ENCODE measurements around the gene CAPN8.

CAPN8 gene

DNA sequence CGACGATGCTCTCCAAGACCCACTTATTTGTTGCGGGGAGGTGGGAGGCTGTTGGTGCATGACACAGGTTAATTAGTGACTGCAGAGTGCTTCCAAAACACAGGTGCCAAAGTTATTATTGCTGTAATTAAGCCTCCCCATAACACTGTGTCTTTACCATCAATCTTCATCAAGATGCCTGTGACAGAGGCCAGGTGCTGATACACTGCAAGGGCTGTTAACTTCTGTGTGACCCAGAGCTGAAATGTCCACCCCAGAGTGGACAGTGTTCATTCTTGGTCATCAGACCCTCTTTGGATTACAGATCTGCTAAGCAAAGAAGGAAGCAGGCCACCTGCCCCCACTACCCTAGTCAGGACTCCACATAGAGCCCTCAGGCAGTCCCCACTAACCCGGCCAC, 55.5 kb downstream of the CAPN8 start:
- DNase-seq, result no peak

DNA sequence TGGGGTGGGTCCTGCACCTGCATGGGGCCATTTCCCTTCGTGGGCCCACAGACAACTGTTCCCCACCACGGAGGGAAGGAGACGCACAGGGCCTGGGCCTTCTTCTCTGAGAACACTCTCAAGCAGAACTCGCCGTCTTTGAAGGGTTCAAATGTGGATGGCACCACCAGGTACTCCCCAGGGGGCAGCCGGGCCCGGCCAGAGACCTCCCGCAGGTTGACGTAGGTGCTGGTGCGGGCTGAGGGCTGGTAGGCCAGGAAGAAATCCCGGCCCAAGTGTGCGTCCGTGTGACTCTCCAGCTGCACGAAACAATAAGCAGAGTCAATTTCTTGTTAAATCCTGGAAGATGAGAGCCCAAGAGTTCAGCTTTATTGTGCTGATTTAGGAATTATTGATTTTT, 56.4 kb downstream of the CAPN8 start:
- no peak for DNase-seq

DNA sequence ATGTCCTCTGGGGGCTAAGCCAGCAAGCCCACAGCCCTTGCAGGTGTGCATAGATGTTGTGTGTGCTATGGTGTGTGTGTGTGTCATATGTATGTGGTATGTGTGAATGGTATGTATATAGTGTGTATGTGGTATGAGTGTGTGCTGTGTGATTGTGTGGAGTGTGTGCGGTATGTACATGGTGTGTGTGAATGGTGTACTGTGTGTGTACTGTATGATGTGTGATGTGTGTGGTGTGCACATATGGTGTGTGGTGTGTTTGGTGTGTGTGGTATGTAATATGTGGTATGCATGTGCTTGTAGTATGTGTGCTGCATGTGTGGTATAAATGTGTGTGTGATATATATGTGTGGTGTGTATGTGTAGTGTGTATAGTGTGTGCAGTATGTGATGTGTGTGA, 107.0 kb downstream of the CAPN8 start:
- DNase-seq, result no peak

DNA sequence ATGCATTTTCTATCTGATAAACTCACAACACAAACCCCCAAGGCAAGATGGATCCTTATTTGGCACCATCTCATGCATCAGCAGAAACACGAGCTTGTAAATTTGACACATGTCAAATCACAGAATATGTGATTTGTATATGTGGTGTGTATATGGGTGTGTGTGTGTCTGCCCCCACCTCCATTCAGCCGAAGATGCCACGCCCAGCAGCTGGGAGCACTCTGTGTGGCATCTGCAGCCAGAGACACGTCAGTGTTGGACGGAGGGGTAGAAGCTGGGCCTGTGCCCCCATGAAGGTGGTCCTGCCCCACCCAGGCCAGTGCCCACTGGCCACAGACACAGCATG, 108.4 kb downstream of the CAPN8 start:
- no peak for DNase-seq

DNA sequence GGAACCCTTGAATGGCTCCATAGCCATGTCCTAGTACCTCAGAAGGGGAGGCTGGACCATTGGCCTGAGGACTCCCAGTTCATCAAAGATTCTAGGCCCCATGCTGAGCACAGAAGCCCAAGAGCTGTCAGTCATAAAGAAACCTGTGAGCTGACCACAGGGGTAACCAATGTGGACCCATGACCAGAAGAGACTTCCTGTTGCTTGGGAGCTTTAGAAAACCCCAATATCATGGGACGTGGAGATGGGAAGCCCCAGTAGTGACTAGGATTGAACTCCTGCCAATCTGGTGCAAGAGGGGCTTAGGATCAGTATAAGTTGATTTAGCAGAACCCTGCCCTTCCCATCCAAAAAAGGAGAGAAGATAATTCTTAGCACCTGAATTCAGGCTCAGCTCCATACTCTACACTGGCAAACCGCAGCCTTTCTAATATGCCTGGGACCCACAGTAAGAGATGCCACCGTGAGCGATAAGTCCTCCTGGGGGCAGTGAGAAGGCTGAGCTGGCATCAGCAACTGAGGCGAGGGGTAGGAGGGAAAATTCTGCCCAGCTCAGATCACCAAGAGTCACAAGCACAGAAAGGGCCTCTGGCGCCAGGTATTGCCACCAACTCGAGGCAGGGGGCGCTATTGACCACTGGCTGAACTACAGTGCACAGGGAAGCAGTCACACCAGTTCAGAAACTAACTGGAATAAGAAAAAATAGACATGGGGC, 108.9 kb downstream of the CAPN8 start:
- DNase-seq, result peak; percentile 7

DNA sequence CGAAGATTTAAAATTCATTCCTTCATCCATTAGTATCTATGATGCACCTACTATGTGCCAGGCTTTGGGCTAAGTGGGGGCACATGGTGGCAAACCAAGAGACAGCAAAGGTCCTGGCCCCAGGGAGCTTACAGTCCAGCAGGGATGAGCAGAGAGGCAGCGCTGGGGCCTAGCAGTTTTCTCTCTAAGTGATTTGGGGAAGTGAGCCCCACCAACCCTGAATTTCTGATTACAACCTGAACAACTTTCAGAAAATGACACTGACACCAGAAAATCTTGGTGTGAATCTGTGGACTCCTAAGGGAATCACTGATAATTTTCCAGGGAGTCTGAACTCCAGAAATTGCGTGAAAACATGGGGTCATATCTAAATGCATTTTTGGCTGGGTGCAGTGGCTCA, 111.5 kb downstream of the CAPN8 start:
- DNase-seq, result no peak

DNA sequence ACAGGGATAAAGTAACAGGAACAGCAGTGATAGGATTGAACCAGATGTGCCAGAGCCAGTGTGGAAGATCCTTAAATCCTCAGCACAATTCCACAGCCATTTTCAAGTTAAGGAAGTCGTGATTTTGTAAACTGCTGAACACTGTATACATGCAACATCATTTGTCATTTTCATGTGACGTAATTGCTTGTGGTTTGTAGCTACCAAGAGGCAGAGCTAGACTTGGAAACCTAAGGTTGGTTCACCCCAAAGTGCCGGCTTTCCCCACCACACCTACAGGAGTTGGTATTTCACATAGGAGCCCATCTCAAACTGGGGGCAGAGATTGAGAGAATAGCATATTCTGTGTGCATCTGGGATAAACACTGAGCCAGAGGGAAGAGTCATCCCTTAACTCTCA, 113.9 kb downstream of the CAPN8 start:
- DNase-seq, result no peak

DNA sequence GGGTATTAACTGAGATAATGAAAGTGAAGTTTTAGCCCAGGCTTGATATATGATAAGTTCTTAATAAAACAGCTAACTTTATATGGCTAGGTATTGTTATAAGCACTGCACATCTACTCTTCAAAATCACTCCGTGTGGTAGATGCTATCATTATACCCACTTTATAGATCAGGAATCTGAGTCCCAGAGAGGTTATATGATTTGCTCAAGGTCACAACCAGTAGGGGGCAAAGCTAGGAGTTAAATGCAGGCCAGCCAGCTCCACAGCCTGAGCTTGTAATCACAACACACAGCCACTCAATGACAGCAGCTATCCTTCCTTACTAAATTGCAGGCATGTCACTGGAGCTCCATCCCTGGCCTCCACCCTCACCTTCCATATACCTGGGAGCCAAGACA, 115.8 kb downstream of the CAPN8 start:
- DNase-seq, result no peak

DNA sequence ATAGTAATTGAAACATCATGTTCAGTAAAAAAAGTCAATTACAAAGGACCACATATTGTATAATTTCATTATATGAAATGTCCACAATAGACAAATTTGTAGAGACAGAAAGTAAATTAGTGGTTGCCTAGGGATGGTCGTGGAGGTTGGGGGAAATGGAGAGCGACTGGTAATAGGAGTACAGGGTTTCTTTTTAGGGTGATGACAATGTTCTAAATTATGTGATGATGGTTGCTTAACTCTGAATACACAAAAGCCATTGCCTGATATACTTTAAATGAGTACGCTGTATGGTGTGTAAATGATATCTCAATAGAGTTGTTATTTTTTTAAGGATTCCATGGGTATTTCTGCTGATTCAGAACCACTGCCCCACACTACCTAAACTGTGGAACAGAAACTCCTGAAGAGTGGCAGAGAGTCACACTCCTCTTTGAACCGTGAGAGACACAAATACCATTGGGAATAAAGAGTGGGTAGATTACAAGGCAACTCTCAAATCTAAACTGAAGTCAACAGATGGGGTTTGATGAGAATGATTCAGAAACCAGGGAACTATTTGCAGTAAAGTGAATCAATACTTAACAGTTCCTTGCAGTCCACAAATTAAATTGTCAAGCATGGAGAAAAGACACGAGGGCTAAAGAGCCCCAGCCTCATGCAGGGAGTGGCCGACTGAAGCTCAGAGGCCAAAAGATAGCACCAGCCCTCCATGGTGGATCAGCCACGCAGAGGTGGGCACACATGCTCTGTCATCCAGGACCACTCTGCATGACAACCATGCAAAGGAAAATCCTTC, 118.0 kb downstream of the CAPN8 start:
- DNase-seq, result no peak

DNA sequence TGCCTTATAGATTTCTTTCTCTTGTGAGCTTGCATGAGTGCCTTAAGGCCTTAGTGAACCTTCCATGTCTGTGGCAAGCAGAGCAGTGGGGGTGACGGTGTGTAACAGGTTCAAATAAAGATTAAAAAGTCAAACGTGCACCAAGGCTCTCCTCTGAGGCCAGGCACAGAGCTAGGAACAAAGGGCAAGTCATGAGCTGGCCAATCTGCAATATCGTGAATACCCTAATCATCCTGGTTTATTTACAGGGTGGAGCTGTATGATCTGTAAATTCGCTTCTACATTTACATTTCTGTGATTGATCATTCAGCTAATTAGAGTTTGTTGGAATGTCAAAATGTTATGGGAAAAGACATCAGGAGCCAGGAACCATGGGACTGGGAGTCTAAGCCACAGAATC, 120.2 kb downstream of the CAPN8 start:
- DNase-seq, result no peak

DNA sequence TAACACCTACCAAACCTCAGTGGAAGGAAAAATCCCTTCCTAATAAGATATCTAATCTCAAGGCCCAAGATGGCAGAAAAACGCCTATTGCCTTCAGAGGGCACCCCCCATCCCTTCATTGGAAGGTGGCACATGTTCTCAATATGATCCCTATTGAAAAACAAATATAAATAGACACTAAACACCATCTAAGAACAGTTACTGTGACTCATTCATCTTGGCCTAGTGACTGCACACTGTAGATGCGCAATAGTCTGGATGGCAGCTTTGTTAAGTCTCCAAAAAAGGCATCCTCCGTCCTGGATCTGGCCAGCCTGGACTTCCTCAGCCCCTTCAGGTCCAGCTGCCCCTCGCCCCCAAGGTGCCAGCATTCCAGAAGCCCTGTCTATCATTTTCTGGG, 121.9 kb downstream of the CAPN8 start:
- no peak for DNase-seq

DNA sequence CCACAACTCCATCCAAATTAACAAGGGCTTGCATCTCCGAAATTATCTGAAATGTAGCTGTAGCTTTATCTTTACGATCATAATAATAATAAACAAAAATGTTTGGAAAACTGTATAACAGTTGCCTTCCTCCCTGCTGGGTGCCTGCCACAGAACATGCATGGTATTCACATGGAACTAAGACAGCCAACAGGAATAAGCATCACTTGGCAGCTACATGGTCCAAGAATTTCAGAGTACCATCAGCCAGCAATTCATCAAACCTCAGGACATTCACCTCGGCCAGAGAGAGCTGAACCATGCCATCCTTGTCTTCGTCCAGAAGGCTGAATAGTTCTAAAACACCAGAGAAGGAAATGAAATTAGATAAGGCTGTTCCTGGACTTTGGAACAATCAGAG, 122.7 kb downstream of the CAPN8 start:
- DNase-seq, result no peak

DNA sequence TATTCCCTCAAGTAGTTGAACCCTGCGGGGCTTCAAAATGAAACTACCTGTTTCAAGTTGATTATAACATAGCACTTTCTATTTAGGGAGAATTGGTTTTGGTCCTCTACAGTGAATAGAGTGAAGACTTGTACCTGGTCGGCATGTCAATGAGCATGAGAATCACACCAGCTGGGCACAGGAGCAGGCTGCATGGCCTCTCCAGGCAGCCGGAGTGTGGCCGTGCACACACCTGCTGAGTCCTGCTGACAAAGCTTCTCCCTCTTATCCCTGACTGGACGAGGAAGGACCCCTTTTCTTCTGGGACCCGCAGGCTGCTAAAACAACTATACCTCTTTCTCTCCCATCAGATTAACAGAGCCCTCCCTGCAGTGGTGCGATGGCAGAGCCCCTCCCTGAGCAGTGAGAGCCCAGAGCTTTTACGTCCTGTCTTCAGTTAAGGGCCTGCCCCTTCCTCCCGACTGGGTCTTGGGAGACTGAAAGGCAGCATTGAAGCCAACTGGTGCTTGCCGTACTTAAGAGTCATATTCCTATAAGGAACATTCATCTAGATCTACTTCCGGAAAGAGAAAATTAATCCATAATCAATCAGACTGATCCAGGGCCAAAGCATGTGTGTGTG, 124.9 kb downstream of the CAPN8 start:
- no peak for DNase-seq

DNA sequence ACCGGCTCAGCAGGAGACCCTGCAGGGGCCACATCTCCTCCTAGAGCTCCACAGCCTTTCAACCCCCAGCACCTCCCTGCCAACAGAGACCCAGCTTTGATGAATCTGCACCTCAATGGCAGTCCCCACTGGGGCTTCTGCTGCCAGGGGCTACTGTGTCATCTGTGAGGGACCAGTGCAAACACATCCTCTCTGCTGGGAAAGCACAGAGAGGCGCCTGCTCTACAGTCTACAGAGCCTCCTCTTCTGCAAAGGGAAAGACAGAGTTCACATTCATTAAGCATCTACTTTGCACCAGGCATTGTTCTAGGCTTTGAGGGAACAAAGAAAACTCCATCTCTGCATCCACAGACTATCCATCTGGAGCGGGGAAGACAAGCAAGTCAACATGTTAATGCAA, 125.8 kb downstream of the CAPN8 start:
- no peak for DNase-seq

DNA sequence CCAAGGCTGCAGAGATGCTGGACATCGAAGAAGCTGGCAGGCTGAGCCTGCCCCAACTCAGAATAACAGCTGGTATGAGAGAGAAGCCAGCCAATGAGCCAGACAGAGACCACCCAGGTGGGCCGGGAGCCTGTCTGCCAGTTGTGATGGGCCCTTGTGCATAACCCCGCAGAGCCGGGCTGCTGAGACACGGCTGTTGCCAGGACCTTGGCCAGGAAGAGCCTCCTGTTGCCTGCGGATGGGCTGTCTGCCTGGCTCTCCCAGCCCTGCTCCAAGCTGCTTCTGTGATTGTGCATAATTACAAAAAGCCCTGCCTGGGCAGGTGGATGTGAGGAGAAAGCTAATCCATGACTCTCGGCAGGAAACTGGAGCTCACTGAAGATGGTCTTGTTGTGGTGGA, 126.5 kb downstream of the CAPN8 start:
- no peak for DNase-seq

DNA sequence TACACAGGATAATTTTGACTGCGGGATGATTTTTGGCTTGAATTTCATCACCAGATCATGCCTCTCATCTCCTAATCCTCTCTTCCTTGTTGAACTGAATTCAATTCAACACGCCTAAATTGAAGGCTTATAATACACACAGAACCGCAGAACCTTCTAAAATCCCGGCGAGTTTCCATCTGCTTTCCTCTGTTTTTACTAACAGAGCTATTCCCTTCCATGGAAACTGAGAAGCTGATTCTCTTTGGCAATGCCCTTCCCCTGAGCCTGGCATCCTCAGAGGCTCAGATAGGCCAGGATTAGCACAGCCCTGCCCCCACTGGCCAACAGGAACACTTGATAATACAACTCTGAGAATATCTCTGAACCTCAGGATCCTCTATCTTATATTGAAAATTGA, 130.2 kb downstream of the CAPN8 start:
- DNase-seq, result no peak

DNA sequence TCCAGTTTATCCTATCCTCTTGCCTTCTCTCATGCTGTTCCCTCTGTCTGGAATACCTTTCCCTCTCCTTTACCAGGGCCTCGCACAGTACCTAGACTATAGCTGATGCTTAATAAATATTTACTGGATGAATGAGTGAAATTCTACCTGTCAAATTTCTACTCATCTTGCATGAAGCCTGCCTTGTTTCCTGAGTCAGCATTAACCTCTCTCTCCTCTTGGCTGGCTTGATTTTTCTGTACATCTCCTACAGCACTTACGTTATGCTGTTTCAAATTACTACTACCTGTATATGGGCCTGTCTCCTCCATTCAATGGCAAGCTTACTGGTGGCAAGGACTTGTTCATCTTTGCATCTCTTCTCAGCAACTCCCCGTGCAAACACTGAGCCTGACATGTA, 130.8 kb downstream of the CAPN8 start:
- DNase-seq, result no peak

DNA sequence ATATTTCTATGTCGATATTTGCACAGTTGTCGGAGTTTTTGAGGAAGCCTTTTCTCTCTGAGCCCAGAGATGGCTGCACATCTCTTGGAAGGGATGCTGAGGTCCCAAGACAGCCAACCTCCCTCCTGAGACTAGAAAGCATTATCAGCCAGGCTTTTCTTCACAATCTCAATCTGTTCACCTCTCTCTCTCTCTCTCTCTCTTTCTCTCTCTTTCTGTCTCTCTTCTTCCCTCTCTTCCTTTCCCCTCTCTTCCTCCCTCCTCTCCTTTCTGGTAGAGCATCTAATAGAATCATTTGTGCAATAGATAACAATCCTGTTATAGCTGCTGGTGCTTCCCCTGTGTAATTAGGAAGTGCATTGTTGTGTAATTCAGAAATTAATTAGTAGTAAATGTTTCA, 131.8 kb downstream of the CAPN8 start:
- no peak for DNase-seq

DNA sequence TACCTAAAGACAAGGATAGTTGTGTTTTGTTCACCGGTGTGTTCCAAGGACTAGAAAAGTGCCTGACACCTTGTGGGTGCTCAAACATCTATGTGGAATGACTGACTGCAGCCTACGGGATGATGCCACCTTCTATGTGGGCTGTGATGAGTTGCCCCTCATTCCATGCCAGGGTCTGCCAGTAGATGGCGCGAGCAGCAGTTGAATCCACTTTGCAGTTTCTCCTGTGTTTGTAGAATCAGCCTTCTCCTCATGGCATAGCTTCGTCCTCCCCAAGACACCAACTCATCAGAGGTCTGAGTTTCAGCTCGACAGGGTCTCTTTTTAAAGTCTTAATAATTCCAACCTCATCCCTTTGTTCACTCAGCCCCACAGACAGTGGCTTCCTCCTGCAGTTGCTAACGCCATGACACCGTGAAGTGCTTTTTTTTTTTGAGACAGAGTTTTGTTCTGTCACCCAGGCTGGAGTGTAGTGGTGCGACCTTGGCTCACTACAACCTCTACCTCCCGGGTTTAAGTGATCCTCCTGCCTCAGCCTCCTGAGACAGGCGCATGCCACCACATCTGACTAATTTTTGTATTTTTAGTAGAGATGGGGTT, 133.7 kb downstream of the CAPN8 start:
- DNase-seq, result peak; percentile 45

DNA sequence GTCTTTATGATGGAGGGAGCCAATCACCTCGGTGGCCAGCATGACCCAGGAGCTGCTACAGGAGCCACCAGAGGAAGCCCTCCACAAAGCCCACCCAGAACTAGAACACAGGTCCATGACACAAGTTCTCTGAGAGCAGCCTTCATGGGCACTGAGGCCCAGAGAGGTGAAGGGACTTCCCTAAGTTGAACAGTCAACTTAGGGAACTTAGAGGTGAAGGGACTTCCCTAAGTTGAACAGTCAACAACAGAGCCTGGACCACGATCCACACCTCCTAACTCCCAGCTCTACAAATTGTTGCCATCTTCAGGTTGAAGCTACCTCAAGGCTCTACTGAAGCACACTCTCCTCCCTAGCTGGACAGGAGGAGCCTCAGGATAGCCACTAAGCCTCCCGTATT, 139.5 kb downstream of the CAPN8 start:
- DNase-seq, result no peak

DNA sequence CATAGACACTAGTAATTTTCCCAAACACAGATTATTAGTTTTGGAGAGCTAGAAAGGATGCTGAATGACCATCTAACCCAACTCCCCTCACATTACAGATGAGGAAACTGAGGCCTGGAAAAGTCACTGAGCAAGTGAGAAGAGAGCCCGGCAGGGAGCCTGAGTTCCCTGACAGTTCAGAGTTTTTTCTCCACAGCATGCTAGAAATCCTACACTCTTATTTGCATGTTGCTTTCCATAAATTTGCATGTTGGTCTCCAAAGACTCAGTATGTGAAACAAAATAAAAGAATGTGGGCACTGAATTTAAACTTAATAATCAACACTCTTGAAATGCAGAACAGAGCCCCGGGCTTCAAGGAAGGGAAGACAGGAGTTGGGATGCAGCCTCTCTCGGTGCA, 140.0 kb downstream of the CAPN8 start:
- DNase-seq, result no peak

DNA sequence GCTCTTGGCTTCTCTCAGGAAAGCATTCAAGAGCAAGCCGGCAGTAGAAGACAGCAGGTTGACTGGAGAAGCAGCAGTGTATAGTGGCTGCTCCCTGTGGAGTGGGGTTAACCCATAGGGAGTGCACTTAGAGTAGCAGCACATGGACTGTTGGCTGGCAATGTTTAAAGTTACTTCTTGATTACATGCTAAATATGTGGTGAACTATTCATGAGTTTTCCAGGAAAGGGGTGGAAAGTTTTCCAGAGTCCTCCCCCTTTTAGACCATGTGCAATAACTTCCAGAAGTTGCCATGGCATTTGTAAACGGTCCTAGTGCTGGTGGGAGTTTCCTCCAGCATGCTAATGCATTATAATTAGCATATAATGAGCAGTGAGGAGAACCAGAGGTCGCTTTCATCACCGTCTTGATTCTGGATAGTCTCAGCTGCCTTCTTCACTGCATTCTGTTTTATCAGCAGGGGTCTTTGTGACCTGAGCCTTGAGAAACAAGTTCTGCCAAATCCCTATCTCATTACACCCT, 140.5 kb downstream of the CAPN8 start:
- no peak for DNase-seq

DNA sequence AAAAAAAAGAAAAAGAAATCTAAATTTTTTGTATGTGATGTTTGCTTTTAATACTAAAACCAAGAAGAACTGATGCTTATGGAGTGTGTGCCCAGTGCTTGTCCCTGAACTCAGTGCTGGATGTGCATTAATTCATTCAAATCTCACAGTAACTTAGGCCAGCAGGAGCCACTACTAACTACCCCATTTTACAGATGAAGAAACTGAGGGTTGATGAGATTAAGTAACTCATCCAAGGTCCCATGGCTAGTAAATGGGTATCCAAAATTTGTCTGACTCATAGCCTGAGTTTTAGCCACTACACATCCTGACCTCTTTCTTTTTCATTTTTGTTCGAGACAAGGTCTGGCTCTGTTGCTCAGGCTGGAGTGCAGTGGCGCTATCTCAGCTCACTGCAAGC, 144.4 kb downstream of the CAPN8 start:
- DNase-seq, result no peak

DNA sequence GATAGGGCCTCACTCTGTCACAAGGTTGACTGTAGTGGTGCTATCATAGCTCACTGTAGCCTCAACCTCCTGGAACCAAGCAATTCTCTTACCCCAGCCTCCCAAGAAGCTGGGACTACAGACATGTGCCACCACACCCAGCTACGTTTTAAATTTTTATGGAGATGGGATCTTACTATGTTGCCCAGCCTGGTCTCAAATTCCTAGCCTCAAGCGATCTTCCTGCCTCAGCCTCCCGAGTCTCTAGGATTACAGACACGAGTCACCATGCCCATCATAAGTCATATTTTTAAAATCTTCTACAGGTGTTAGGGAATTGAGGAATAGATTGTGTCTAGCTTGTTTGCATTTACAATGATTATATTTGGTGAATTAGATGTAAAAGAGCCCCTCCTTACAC, 145.3 kb downstream of the CAPN8 start:
- no peak for DNase-seq

All from CD4-positive, alpha-beta T cell treated with Interleukin-21 for 1 hour (primary cell).